ENCODE measurements around the gene PBLD.

GRCh38 chr10:68345621-68346020 is 12.9 kb upstream of the PBLD start:
- TF ChIP-seq CTCF (IDR thresholded peaks at IDR 0.05; ENCODE audit: low read depth, low read length) = no peak
- no peak for TF ChIP-seq EZH2phosphoT487 (IDR thresholded peaks at IDR 0.05; ENCODE audit: low read depth)

Data from OCI-LY3 (cell line).